AG04450 (cell line): ENCODE results near the gene GADD45A. TPM values are rescaled to one million over a fixed set of nuclear protein-coding genes. Genes with fewer than 3 reads are reported as not detected.

Experiments
- CTCF ChIA-PET: fragments of 300-600, 350-600 bp; formaldehyde crosslinking; extraction: SDS; loops from one replicate; lab custom pipeline; 2022; ENCODE audit warnings: antibody characterized with exemption, inconsistent platforms; lab: Charles Lee
- POLR2A ChIA-PET: fragments of 350-600 bp; formaldehyde crosslinking; extraction: SDS; loops from one replicate; lab custom pipeline; 2021; ENCODE audit warnings: antibody characterized with exemption, inconsistent platforms; lab: Yijun Ruan, JAX
- DNase-seq: peaks from one replicate; pipeline ENCODE4 v3.0.0-alpha.2; 2011; ENCODE audit warnings: low read depth, low spot score
- H3K27ac ChIP-seq: one replicate; pipeline ENCODE4 v1.5.1; 2012; ENCODE audit warnings: low read depth, low read length, control low read depth
- H3K27me3 ChIP-seq: one replicate; pipeline ENCODE4 v1.6.0; 2012; ENCODE audit warnings: low read length; ENCODE audit not compliant: control insufficient read depth, insufficient read depth
- H3K4me3 ChIP-seq: 2 replicates; pipeline ENCODE4 v1.5.1; 2011; ENCODE audit warnings: mild to moderate bottlenecking, low read depth, low read length, control low read depth
- H3K9me3 ChIP-seq: 2 replicates; pipeline ENCODE4 v1.5.1; 2012; ENCODE audit warnings: low read length; ENCODE audit not compliant: control insufficient read depth, insufficient read depth
- polyA plus RNA-seq: library from polyadenylated mRNA; depleted of rRNA; stranded (reverse); fragments of >200 nt; gene quantifications from 2 replicates; pipeline ENCODE4 v1.2.3, GENCODE V29; 2011
- TF ChIP-seq, protein P1 (sequence below): IDR thresholded peaks from 2 replicates; pipeline ENCODE4 v1.5.1; 2011; ENCODE audit warnings: low read depth, low read length, control low read depth, inconsistent platforms

The GADD45A gene
- polyA plus RNA-seq, 1 experiment, result 41.8 TPM

DNA sequence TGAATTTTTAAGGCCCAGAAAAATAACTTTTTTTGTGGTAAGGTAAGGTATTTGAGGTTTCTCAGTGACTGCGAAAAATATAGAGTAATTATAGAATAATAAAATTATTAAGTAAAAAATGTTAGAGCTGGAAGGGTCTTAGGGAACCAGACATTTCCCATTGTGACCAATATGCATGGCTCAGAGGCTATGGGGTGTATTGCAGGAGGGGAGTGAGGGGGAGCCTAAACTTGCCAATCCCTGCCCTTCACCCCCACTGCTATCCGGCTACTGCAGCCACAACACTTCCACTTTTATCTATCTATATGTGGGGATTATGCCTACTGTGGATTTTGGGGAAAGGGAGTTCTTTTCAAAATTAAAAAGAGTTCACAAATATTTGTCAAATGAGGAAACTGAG lies 7.6 kb upstream of the GADD45A start:
- POLR2A ChIA-PET, result interaction anchor here (0.6 to 3.5 kb wide), 2 partner anchors 8 to 115 kb away, joined by 3 to 29 read pairs; partner anchors contain the start of gene GADD45A
- H3K9me3 ChIP-seq, result no peaks in the 10 kb centered on the region
- H3K27ac ChIP-seq, result no peak overlapping the region
- CTCF ChIA-PET, result interaction anchor here (1.0 to 2.6 kb wide), 3 partner anchors 83 to 142 kb away, joined by 3 to 11 read pairs (median 7); no protein-coding TSS in a partner anchor
- no peak overlapping the region for H3K4me3 ChIP-seq
- no peaks in the 10 kb centered on the region for H3K27me3 ChIP-seq
- no peak for DNase-seq
- TF ChIP-seq, protein P1, sequence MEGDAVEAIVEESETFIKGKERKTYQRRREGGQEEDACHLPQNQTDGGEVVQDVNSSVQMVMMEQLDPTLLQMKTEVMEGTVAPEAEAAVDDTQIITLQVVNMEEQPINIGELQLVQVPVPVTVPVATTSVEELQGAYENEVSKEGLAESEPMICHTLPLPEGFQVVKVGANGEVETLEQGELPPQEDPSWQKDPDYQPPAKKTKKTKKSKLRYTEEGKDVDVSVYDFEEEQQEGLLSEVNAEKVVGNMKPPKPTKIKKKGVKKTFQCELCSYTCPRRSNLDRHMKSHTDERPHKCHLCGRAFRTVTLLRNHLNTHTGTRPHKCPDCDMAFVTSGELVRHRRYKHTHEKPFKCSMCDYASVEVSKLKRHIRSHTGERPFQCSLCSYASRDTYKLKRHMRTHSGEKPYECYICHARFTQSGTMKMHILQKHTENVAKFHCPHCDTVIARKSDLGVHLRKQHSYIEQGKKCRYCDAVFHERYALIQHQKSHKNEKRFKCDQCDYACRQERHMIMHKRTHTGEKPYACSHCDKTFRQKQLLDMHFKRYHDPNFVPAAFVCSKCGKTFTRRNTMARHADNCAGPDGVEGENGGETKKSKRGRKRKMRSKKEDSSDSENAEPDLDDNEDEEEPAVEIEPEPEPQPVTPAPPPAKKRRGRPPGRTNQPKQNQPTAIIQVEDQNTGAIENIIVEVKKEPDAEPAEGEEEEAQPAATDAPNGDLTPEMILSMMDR, result no peak

DNA sequence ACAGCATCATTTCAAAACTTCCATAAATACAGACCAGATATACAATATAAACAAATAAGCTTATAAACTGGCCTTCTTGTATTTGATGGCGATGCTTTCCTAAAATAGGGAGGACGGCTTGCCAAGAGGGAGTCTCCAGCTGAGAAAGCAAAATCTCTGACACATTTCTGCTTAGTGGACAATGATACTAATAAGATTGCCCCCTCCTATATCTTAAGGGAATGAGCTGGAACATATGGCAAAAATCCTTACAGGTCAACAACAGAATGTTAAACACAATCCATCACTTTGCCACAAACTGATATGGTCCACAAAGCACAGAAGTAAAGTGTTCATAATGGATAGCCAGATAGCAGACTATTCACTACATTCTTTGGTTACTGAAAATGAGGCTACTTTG lies 7.1 kb upstream of the GADD45A start:
- Histone ChIP-seq H3K4me3 (no peak overlapping the region), H3K27ac (no peak overlapping the region), H3K9me3 (no peaks in the 10 kb centered on the region), H3K27me3 (no peaks in the 10 kb centered on the region)
- TF ChIP-seq, protein P1, result no peak
- no peak for DNase-seq
- CTCF ChIA-PET, result interaction anchor here (0.7 to 2.6 kb wide), 5 partner anchors 82 to 143 kb away, joined by 3 to 11 read pairs (median 4); no protein-coding TSS in a partner anchor
- POLR2A ChIA-PET, result interaction anchor here (0.6 kb wide), 1 partner anchor 116 kb away, joined by 3 read pairs; no protein-coding TSS in a partner anchor

GRCh38 chr1:67679691-67680090 lies 5.3 kb upstream of the GADD45A start:
- Histone ChIP-seq H3K27me3 (no peaks in the 10 kb centered on the region), H3K9me3 (no peaks in the 10 kb centered on the region), H3K27ac (no peak overlapping the region), H3K4me3 (no peak overlapping the region)
- TF ChIP-seq, protein P1, result no peak
- ChIA-PET CTCF (interaction anchor here (1.9 kb wide), 1 partner anchor 81 kb away, joined by 6 read pairs; no protein-coding TSS in a partner anchor), POLR2A (no interaction called here)
- no peak for DNase-seq

GRCh38 chr1:67680486-67680885 lies 4.5 kb upstream of the GADD45A start:
- Histone ChIP-seq H3K9me3 (peaks cover 1% of the 10 kb centered on the region; the same call in 1 of the 2 replicates), H3K4me3 (no peak overlapping the region), H3K27ac (no peak overlapping the region), H3K27me3 (no peaks in the 10 kb centered on the region)
- DNase-seq, result no peak
- TF ChIP-seq, protein P1, result no peak
- ChIA-PET POLR2A (no interaction called here), CTCF (interaction anchor here (1.9 kb wide), 1 partner anchor 80 kb away, joined by 6 read pairs; no protein-coding TSS in a partner anchor)

- H3K4me3 ChIP-seq, result peak overlapping the region; percentile 11; the same call in 1 of the 2 replicates
- H3K27me3 ChIP-seq, result no peaks in the 10 kb centered on the region
- POLR2A ChIA-PET, result interaction anchor here (0.7 to 1.2 kb wide), 5 partner anchors 10 to 222 kb away, joined by 3 read pairs; no protein-coding TSS in a partner anchor
- peaks cover 6% of the 10 kb centered on the region; the same call in 1 of the 2 replicates for H3K9me3 ChIP-seq
- peak; percentile 49 for DNase-seq
- CTCF ChIA-PET, result interaction anchor here (0.6 to 4.2 kb wide), 3 partner anchors 121 to 431 kb away, joined by 3 to 38 read pairs (median 14); no protein-coding TSS in a partner anchor
- TF ChIP-seq, protein P1, result no peak
- H3K27ac ChIP-seq, result peak overlapping the region; percentile 73
Observed at GRCh38 chr1:67682659-67683197, 2.3 kb upstream of the GADD45A start.
